ENCODE results near the gene CHRNA9.

Gene CHRNA9

GRCh38 chr4:40355131-40355530 lies 20.0 kb downstream of the CHRNA9 start:
- Histone ChIP-seq H3K9me3 (ENCODE audit: insufficient read depth, low read length) (no peaks in the 10 kb centered on the region), H3K4me3 (ENCODE audit: insufficient read depth, low read length, poor library complexity, severe bottlenecking) (no peak overlapping the region), H2AFZ (ENCODE audit: low read depth, low read length, severe bottlenecking) (no peak overlapping the region), H3F3A (ENCODE audit: insufficient read depth) (no peaks in the 10 kb centered on the region), H3K4me2 (ENCODE audit: low read depth, low read length, poor library complexity, severe bottlenecking) (no peak overlapping the region), H3K36me3 (ENCODE audit: low read length) (no peaks in the 10 kb centered on the region), H3K79me2 (ENCODE audit: insufficient read depth, low read length) (no peaks in the 10 kb centered on the region), H3K9me2 (replicated peaks; ENCODE audit: insufficient read depth, low read length) (no peaks in the 10 kb centered on the region), H4K20me1 (ENCODE audit: low read depth, low read length) (no peaks in the 10 kb centered on the region), H3K27me3 (ENCODE audit: low read length) (no peaks in the 10 kb centered on the region), H3K9ac (ENCODE audit: low read length) (no peak overlapping the region), H3K27ac (ENCODE audit: low read depth, low read length) (no peak overlapping the region)
- TF ChIP-seq EZH2phosphoT487 (conservative IDR thresholded peaks at IDR 0.05; ENCODE audit: low read length) (no peak), CTCF (IDR thresholded peaks at IDR 0.05; ENCODE audit: insufficient read depth, low read length, poor library complexity, severe bottlenecking) (no peak)

- Histone ChIP-seq H3K79me2 (ENCODE audit: insufficient read depth, low read length) (no peaks in the 10 kb centered on the region), H3K27me3 (ENCODE audit: low read length) (no peaks in the 10 kb centered on the region), H3K36me3 (ENCODE audit: low read length) (no peaks in the 10 kb centered on the region), H3K4me2 (ENCODE audit: low read depth, low read length, poor library complexity, severe bottlenecking) (no peak overlapping the region), H3K27ac (ENCODE audit: low read depth, low read length) (no peak overlapping the region), H3K9me2 (replicated peaks; ENCODE audit: insufficient read depth, low read length) (no peaks in the 10 kb centered on the region), H2AFZ (ENCODE audit: low read depth, low read length, severe bottlenecking) (no peak overlapping the region), H3K9me3 (ENCODE audit: insufficient read depth, low read length) (no peaks in the 10 kb centered on the region), H4K20me1 (ENCODE audit: low read depth, low read length) (no peaks in the 10 kb centered on the region), H3K9ac (ENCODE audit: low read length) (no peak overlapping the region), H3F3A (ENCODE audit: insufficient read depth) (no peaks in the 10 kb centered on the region), H3K4me3 (ENCODE audit: insufficient read depth, low read length, poor library complexity, severe bottlenecking) (no peak overlapping the region)
- no peak for TF ChIP-seq EZH2phosphoT487 (conservative IDR thresholded peaks at IDR 0.05; ENCODE audit: low read length)
- TF ChIP-seq CTCF (IDR thresholded peaks at IDR 0.05; ENCODE audit: insufficient read depth, low read length, poor library complexity, severe bottlenecking) = no peak
Measured at GRCh38 chr4:40357738-40358137, 22.6 kb downstream of the CHRNA9 start.

- no peak for TF ChIP-seq EZH2phosphoT487 (conservative IDR thresholded peaks at IDR 0.05; ENCODE audit: low read length)
- no peaks in the 10 kb centered on the region for H4K20me1 ChIP-seq (ENCODE audit: low read depth, low read length)
- H3F3A ChIP-seq (ENCODE audit: insufficient read depth) = no peaks in the 10 kb centered on the region
Measured at GRCh38 chr4:40361338-40361737, 26.2 kb downstream of the CHRNA9 start.

GRCh38 chr4:40363382-40363920 lies 28.3 kb downstream of the CHRNA9 start:
- no peak overlapping the region for H2AFZ ChIP-seq (ENCODE audit: low read depth, low read length, severe bottlenecking)
- no peak overlapping the region for H3K4me2 ChIP-seq (ENCODE audit: low read depth, low read length, poor library complexity, severe bottlenecking)
- no peak overlapping the region for H3K9ac ChIP-seq (ENCODE audit: low read length)
- no peaks in the 10 kb centered on the region for H3K27me3 ChIP-seq (ENCODE audit: low read length)
- no peaks in the 10 kb centered on the region for H4K20me1 ChIP-seq (ENCODE audit: low read depth, low read length)
- H3K4me3 ChIP-seq (ENCODE audit: insufficient read depth, low read length, poor library complexity, severe bottlenecking) = no peak overlapping the region
- H3K36me3 ChIP-seq (ENCODE audit: low read length) = no peaks in the 10 kb centered on the region
- H3K9me2 ChIP-seq (replicated peaks; ENCODE audit: insufficient read depth, low read length) = no peaks in the 10 kb centered on the region
- no peak overlapping the region for H3K27ac ChIP-seq (ENCODE audit: low read depth, low read length)
- no peaks in the 10 kb centered on the region for H3F3A ChIP-seq (ENCODE audit: insufficient read depth)
- no peaks in the 10 kb centered on the region for H3K9me3 ChIP-seq (ENCODE audit: insufficient read depth, low read length)
- H3K79me2 ChIP-seq (ENCODE audit: insufficient read depth, low read length) = no peaks in the 10 kb centered on the region
- TF ChIP-seq CTCF (IDR thresholded peaks at IDR 0.05; ENCODE audit: insufficient read depth, low read length, poor library complexity, severe bottlenecking) (no peak), EZH2phosphoT487 (conservative IDR thresholded peaks at IDR 0.05; ENCODE audit: low read length) (no peak)

More at GRCh38 chr4:40361338-40361737, 26.2 kb downstream of the CHRNA9 start:
- no peak overlapping the region for H3K27ac ChIP-seq (ENCODE audit: low read depth, low read length)
- H3K4me3 ChIP-seq (ENCODE audit: insufficient read depth, low read length, poor library complexity, severe bottlenecking) = no peak overlapping the region
- no peak overlapping the region for H3K4me2 ChIP-seq (ENCODE audit: low read depth, low read length, poor library complexity, severe bottlenecking)
- no peaks in the 10 kb centered on the region for H3K36me3 ChIP-seq (ENCODE audit: low read length)
- H3K9me2 ChIP-seq (replicated peaks; ENCODE audit: insufficient read depth, low read length) = no peaks in the 10 kb centered on the region
- no peak overlapping the region for H3K9ac ChIP-seq (ENCODE audit: low read length)
- no peak overlapping the region for H2AFZ ChIP-seq (ENCODE audit: low read depth, low read length, severe bottlenecking)
- H3K79me2 ChIP-seq (ENCODE audit: insufficient read depth, low read length) = no peaks in the 10 kb centered on the region
- no peaks in the 10 kb centered on the region for H3K27me3 ChIP-seq (ENCODE audit: low read length)
- H3K9me3 ChIP-seq (ENCODE audit: insufficient read depth, low read length) = no peaks in the 10 kb centered on the region
